HG03135 (cell line): Measurements from ENCODE around the gene ENG.
"Not testable (repeated sequence)": the region's sequence is repeated elsewhere in the genome, so short reads cannot be mapped to it uniquely, and the experiment has no call there.

Experiments
- ATAC-seq: cut with Tn5 transposase; IDR thresholded peaks from one replicate; pipeline ENCODE4 v1.9.1; 2021; ENCODE audit warnings: mild to moderate bottlenecking, moderate library complexity; ENCODE audit not compliant: unreplicated experiment

Gene ENG

GRCh38 chr9:127878652-127879390 lies 24.4 kb upstream of the ENG start:
- no peak for ATAC-seq

- ATAC-seq: no peak
These were observed 23.7 kb upstream of the ENG start for GRCh38 chr9:127878001-127878651.

GRCh38 chr9:127877566-127877998 lies 23.1 kb upstream of the ENG start, which contains the start of gene AK1:
AK1 (minus strand) TSS chr9:127877675; CDS start chr9:127874617, 3,058 bp downstream.
- no peak for ATAC-seq

DNA sequence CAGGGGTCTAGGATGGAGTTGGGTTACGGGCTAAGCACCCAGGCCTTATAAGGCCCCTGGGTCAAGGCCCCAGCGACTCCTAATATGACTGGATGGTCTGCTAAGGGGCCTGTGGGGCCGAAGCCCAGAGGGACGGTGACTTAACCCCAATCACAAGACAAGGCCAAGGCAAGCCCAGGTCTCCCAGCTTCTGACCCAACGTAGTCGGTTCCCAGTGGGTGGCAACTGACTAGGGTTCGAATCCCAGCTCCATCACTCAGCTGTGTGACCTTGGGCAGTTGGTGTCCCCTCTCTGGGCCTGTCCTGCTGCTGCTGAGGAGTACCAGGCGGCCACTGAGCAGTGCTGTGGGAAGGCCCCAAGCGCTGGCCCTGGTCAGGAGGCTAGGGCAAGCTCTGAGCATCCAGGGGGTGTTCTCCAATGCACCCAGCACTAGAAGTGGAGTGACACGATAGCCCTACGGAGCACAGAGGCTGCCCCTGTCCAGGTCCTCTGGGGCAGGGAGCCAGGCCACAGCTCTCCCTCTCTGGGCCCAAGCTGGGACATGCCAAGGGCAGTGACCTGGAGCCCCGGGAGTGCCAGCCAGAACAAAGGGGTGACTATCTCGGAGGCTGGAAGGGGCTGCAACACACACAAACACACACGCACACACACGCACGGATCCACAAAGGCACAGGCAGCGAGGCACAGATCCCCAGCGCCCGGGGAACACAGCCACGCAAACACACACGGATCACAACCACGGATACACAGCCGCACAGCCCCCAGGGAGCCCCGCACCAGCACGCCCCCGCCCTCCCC lies 22.5 kb upstream of the ENG start:
- no peak for ATAC-seq

- no peak for ATAC-seq
These were observed 21.7 kb upstream of the ENG start for GRCh38 chr9:127876026-127876763.

DNA sequence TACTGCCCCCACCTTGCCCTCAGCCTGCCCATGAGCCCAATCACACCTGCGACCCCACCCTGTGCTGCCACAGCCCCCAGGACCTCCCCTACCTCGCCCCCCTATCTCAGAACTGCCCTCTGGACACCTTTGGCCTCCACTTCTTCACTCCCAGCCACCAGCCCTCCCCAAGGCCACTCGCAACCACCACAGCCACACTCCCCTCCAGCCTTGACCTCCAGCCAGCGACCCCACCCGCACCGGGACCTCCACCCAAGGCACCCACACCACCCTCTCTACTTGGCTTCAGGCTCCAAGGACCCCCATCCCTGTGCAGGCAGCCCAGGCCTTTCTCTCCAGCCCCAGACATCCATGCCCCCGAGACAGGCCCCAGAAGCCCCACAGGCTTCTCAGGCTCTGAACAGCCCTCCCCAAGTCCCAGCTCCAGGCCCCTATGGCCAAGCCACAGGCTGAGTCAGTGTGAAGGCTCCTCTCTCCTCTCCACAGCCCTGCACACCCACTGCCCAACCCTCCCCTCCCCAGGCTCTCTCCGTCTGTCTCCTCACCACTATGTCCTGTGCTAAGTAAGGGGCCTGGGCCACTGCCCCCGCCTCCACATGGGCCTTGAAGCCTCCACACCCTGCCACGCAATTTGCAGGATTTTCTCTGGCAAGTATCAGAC lies 21.0 kb upstream of the ENG start:
- no peak for ATAC-seq

DNA sequence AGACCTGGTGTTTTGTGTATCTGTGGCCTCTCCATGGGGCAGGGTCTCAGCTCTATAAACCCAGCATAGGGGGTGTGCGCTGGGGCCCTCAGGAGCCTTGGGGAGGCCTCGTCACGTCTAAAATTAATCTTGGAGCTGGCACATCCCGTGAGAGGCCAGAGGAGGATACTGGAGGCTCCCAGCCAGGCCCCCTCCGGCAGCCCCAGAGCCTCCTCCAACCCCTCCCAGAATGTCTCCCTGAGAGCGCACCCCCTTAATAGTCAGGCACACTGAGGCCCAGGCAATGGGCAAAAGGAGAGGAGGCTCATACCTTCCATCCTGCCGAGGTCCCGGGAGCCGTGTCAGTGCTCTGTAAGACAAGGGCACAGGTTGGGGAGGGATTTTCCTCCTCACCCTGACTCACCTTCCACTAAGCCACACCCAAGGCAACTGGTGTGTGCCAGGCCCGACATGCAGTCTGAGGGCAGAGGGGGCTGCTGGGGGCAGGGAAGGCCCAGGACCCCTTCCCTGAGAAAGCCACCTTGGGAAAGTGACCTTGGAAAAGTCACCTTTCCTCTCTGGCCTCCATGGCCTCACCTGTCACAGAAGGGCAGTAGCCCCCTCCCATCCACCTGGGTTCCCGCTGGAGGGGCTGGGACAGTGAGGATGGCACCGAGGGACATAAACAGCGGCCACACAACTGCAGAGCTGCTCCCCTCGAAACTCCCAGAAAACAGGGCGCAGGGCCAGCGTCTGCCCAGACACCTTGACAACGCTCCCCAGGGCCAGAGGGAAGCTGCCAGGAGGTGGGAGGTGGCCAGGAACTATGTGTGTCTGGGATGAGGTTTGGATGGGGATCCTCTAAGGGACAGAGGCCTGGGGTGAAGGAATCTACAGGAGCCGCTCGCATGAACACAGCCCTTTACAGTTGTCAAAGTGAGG lies 20.1 kb upstream of the ENG start:
- no peak for ATAC-seq

- no peak for ATAC-seq
These were observed 19.4 kb upstream of the ENG start for GRCh38 chr9:127873886-127874285.

DNA sequence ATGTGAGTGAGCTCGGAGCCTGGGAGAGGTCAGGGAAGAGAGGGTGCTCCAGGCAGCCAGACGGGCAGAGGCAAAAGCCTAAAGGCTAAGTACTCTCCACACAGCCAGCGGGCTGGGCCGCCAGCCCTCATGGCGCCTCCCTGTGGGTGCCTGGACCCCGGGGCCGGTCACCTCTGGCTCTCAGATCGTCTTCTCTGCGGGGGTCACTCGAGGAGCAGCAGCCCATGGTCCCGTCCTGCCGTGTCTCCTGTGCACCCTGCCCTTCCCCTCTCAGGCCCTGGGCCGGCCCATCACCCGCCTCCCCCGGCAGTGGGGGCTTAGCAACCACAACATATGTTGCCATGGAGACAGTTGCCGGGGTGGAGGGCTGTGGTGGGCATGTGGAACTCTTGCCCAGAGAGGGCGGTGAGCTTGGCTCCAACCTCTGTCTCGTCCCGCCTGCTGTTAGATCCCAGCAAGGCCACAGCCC lies 18.8 kb upstream of the ENG start:
- ATAC-seq: no peak

- ATAC-seq: no peak
These were observed 18.1 kb upstream of the ENG start for GRCh38 chr9:127872369-127873222.

DNA sequence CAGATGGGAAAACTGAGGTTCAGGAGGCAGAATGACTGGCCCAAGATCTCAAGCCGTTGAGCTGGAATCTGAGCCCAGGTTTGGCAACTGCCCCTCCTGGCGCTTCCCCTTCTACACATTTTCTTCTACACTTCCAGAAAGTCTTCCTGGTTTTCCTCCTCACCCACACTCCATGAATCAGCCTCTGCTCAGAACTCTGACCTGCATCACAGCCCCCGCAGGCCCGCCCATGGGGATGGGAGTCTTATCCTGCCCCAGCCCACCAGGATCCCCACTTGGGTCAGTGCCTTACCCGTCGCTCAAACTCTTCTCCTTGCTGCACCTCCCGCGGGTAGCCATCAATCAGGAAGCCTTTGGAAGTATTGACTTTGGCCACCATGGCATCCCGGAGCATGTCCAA lies 17.1 kb upstream of the ENG start:
- ATAC-seq: no peak

DNA sequence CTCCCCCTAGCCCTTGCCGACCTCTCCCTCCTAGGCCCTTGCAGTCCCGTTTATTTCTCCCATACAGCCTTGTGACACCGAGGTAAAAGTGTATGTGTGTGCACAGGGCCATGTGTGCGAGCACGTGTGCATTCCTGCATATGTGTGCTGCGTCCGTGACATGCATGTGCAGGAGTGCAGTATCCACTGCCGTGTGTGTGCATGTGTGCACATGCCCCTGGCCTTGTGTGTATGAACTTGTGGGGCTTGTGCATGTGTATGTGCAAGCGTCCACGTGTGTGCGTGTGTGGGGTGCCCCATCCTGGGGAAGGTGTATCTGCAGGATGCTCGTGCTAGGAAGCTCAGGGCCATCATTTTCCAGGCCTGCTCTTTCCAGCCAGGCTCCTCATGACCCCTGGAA lies 16.4 kb upstream of the ENG start:
- no peak for ATAC-seq

- not testable (repeated sequence) for ATAC-seq
These were observed 15.7 kb upstream of the ENG start for GRCh38 chr9:127870153-127870491.

DNA sequence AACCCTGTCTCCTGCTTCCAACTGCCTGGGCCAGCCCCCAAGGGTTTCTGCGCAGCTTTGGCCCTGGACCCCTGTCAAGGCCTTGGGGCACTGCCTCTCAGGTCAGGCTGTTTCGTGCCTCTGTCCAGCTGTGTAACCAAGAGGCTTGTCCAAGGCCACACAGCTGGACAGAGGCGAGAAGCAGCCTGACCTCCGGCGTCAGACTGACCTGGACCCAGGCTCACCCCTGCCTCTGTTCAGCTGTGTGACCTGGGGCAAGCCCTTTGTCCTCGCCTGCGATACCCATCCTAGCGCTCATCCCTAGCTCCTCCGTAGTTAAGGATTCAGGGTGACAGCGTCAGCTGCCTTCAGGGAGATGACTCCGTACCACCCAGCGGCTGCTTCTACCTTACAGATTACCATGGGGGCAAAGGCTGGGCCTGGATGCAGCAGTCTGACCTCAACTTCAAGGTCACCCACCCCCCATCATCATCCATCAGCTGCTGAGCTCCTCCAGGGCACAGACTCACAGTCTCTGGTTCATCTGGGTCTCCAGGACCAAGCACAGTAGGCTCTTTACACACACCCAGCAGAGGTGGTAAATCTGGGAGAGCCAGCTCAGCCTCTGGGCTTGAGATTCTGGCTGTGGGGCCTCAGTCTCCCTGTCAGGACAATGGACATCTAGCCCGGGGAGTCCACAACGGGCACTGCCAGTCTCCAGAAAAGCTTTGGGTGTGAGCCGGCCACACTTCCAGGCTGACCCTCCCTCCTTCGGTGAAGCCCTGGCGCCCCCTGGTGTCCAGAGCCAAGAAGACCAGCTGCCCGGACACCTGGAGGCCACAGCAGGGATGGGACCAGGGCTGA lies 15.1 kb upstream of the ENG start:
- ATAC-seq: no peak

DNA sequence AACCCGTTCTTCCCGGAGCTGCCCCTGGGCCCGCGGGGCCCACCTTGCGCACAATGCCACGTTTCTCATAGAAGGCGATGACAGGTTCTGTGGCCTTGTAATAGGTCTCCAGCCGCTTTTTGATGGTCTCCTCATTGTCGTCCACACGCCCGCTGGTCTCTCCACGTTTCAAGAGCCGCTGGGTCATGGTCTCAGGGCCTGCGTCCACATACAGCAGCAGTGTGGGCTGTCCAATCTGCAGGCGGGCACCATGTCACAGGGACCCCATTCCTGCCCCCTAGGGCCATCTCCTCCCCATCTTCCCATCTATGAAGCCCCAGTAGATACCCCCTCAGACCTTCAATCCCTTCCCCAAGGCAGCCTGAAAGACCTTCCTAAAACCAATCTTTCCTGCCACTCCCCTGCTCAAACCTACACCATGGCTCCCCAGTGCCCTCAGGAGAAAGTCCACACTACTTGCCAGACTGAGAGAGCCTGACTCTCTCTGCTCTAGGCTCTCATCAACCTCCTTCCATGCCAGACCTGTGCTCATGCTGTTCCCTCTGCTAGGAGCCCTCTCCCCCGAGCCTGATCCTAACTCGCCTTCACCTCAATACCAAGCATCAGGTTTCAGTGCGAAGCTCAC lies 13.9 kb upstream of the ENG start:
- no peak for ATAC-seq

DNA sequence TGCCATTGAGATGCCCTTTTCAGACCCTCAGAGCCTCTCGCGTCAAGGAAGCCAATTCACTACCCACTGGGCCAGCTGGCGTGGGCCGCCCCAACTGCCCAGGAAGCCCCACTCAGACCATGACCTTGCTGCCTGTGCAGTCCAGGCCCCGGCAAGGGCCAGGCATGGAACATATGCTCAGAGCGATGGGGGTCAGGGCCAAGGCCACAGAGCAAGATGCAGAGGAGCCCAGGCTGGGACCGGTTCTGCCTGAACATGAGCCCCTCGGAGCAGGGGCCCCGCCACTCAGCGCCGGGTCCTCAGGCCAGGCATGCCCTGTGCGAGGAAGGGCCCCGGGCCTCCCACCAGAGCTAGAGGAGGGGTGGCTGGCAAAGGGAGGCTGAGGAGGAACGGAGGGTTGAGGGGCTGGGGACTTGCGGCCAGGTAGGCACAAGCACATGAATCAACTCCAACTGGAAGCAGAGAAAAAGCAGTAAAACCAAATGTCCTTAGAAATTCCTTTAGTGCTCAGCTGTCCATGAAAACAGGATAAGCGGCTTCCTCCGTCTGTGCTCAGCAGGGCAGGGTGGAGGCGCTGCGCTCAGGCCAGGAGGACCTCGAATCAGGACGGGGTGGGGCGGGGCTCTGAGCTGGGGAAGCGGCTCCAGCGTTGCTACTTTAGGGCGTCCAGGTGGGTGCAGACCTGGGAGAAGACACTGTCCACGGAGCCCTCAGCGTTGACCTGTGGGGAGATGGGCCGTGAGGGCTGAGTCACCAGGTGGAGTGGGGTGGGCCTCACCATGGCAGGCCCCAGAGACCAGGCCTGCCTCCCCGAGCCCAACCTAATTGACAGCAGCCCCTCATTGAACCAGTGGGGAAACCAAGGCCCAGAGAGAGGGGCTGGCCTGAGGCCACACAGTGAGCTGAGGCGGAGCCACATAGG lies 13.2 kb upstream of the ENG start:
- ATAC-seq: no peak
